Measurements from ENCODE around the gene TET1.
"Not testable (repeated sequence)": the region's sequence is repeated elsewhere in the genome, so short reads cannot be mapped to it uniquely, and the experiment has no call there.

TET1 gene

DNA sequence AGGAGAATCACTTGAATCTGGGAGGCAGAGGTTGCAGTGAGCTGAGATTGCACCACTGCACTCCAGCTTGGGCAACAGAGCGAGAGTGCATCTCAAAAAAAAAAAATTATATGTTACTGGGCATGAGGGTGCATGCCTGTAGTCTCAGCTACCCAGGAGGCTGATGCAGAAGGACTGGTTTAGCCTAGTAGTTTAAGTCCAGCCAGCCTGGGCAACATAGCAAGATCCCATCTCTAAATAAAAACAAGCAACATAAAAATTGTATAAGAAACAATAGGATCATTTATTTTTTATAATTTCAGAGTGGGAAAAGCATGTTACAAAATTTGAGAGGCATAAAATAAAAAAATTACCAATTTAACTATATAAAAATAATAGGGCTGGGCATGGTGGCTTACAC is 145.4 kb downstream of the TET1 start:
- Histone ChIP-seq H3K27ac (ENCODE audit: low read depth, low read length) (no peak overlapping the region), H2AFZ (ENCODE audit: low read length, unreplicated experiment) (no peak overlapping the region), H3K4me1 (ENCODE audit: control insufficient read depth, insufficient read depth, low read length, unreplicated experiment) (no peaks in the 10 kb centered on the region), H3K79me2 (ENCODE audit: control insufficient read depth, insufficient read depth, low read length, unreplicated experiment) (no peaks in the 10 kb centered on the region), H3K36me3 (ENCODE audit: insufficient read depth, low read length) (no peaks in the 10 kb centered on the region), H3K27me3 (ENCODE audit: insufficient read depth, low read length) (no peaks in the 10 kb centered on the region), H3K4me3 (ENCODE audit: low read depth, low read length) (no peak overlapping the region)

DNA sequence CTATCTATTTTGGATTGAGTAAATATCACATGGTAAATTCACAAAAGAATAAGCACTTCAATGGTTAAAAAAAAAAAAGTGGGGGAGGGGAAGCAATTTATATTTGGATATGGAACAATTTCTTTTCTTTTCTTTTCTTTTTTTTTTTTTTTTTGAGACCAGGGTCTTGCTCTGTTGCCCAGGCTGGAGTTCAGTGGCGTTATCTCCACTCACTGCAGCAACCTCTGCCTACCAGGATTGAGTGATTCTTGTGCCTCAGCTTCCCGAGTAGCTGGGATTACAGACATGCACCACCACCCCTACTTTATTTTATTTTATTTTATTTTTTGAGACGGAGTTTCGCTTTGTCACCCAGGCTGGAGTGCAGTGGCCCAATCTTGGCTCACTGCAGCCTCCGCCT is 148.8 kb downstream of the TET1 start:
- H3K36me3 ChIP-seq (ENCODE audit: insufficient read depth, low read length); H3K79me2 ChIP-seq (ENCODE audit: control insufficient read depth, insufficient read depth, low read length, unreplicated experiment); H3K27me3 ChIP-seq (ENCODE audit: insufficient read depth, low read length); H3K4me3 ChIP-seq (ENCODE audit: low read depth, low read length); H2AFZ ChIP-seq (ENCODE audit: low read length, unreplicated experiment); H3K27ac ChIP-seq (ENCODE audit: low read depth, low read length); H3K4me1 ChIP-seq (ENCODE audit: control insufficient read depth, insufficient read depth, low read length, unreplicated experiment): not testable (repeated sequence)

DNA sequence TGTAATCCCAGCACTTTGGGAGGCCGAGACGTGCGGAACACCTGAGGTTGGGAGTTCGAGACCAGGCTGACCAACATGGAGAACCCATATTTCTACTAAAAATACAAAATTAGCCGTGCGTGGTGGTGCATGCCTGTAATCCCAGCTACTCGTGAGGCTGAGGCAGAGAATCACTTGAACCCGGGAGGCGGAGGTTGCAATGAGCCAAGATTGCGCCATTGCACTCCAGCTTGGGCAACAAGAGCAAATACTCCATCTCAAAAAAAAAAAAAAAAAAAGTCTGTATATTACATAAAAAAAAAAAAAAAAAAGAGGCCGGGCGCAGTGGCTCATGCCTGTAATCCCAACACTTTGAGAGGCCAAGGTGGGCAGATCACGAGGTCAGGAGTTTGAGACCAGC is 152.9 kb downstream of the TET1 start:
- not testable (repeated sequence) for H2AFZ ChIP-seq (ENCODE audit: low read length, unreplicated experiment); H3K79me2 ChIP-seq (ENCODE audit: control insufficient read depth, insufficient read depth, low read length, unreplicated experiment); H3K27ac ChIP-seq (ENCODE audit: low read depth, low read length); H3K4me3 ChIP-seq (ENCODE audit: low read depth, low read length); H3K36me3 ChIP-seq (ENCODE audit: insufficient read depth, low read length); H3K4me1 ChIP-seq (ENCODE audit: control insufficient read depth, insufficient read depth, low read length, unreplicated experiment); H3K27me3 ChIP-seq (ENCODE audit: insufficient read depth, low read length)

DNA sequence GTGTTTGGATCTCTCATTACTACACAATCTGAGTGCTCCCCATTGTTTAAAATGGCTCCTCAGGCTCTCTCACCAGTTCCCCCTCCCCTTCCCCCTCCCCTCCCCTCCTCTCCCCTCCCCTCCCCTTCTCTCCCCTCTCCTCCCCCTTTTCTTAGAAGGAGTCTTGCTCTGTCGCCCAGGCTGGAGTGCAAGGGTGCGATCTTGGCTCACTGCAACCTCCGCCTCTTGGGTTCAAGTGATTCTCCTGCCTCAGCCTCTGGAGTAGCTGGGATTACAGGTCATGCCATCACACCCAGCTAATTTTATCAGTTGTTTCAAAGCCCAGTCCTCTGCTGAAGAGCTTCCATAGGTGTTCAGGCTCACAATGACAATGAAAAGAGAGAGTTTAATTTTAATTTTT is 157.3 kb downstream of the TET1 start:
- Histone ChIP-seq H3K4me1 (ENCODE audit: control insufficient read depth, insufficient read depth, low read length, unreplicated experiment) (no peaks in the 10 kb centered on the region), H2AFZ (ENCODE audit: low read length, unreplicated experiment) (no peak overlapping the region), H3K79me2 (ENCODE audit: control insufficient read depth, insufficient read depth, low read length, unreplicated experiment) (peaks cover 14% of the 10 kb centered on the region), H3K27ac (ENCODE audit: low read depth, low read length) (no peak overlapping the region), H3K36me3 (ENCODE audit: insufficient read depth, low read length) (no peaks in the 10 kb centered on the region), H3K4me3 (ENCODE audit: low read depth, low read length) (no peak overlapping the region), H3K27me3 (ENCODE audit: insufficient read depth, low read length) (no peaks in the 10 kb centered on the region)

DNA sequence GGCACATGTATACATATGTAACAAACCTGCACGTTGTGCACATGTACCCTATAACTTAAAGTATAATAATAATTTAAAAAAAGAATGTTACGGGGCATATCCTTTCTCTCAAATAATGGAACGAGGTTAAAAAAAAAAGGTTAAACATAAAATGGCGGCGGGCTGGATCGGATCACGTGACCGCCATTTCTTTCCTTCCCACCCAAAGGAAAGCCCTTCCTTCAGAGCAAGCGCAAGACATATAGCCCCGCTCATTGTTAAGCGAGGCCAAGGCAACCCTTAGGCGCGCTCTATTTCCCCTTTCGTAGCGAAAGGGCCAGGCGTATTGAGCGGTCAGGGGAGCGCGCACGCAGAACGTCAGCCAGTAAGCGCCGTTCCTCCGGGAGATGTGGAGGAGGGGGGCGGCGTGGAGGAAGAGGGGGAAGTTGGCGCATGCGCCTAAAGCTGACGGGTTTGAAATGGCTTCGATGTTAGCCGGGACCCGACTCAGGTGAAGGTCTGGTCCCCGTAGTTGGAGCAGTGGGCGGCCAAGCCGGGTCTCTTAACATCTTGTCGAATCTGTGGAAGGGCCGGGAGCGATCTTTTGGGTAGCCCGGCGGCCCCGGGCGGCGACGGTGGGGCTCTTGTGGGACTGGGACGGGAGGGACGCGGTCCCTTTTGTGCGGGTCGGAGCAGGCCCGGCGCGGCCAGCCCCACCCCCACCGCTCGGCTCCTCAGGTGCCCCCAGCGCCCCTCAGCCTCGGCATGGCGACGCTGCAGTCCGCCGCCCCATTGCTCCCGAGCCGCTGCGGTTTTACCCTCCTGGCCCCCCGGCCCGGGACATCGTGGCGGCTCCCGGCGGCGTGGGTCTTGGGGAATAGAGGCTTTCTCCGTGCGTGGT is 160.9 kb downstream of the TET1 start, which contains the start of gene CCAR1:
TSS of gene CCAR1 (plus strand) at position 447 of the 880 bp plus-strand sequence. CDS start 1,266 bp downstream, outside the sequence.
- H3K4me1 ChIP-seq (ENCODE audit: control insufficient read depth, insufficient read depth, low read length, unreplicated experiment): no peaks in the 10 kb centered on the region
- H3K4me3 ChIP-seq (ENCODE audit: low read depth, low read length): peak within 1 kb of the TSS; percentile 98
- H3K36me3 ChIP-seq (ENCODE audit: insufficient read depth, low read length): peaks cover 15% of the 10 kb centered on the region
- peaks cover 37% of the 10 kb centered on the region for H3K79me2 ChIP-seq (ENCODE audit: control insufficient read depth, insufficient read depth, low read length, unreplicated experiment)
- H2AFZ ChIP-seq (ENCODE audit: low read length, unreplicated experiment): peak within 1 kb of the TSS; percentile 99
- H3K27ac ChIP-seq (ENCODE audit: low read depth, low read length): peak within 1 kb of the TSS; percentile 81
- H3K27me3 ChIP-seq (ENCODE audit: insufficient read depth, low read length): no peaks in the 10 kb centered on the region

DNA sequence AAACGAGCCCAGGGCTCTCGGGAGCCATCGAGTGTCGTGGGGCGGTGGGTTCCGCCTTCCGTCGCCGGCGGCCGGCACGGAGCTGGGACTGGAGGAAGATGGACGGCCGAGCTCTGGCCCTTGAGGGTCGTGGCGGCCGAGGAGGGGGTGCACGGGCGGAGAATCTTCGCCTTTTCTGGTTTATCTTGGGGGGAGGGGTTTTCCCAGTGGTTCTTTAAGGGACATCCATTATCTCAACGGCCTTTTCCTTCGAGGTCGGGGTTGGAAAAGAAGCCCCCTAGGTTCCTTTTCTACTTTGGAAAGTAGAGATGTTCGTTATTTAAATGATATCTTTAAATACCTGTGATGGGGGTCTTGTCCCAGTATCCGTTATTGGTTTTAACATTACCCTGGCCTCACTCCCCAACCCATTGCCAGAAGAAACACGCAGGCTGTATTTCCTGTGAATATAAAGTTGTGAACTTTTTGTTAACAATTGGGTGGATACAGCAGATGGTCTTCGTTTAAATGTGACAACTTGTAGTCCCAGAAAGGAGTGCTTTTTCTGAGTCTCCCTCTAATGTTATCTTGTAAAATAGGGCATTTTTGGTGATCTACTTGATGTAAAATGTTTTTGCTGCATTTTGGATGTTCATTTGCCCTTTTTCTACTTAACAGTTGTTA is 161.7 kb downstream of the TET1 start:
- Histone ChIP-seq H3K79me2 (ENCODE audit: control insufficient read depth, insufficient read depth, low read length, unreplicated experiment) (peaks cover 37% of the 10 kb centered on the region), H2AFZ (ENCODE audit: low read length, unreplicated experiment) (peak overlapping the region; percentile 99), H3K4me3 (ENCODE audit: low read depth, low read length) (peak overlapping the region; percentile 98), H3K36me3 (ENCODE audit: insufficient read depth, low read length) (peaks cover 15% of the 10 kb centered on the region), H3K27ac (ENCODE audit: low read depth, low read length) (peak overlapping the region; percentile 81), H3K27me3 (ENCODE audit: insufficient read depth, low read length) (no peaks in the 10 kb centered on the region), H3K4me1 (ENCODE audit: control insufficient read depth, insufficient read depth, low read length, unreplicated experiment) (no peaks in the 10 kb centered on the region)

DNA sequence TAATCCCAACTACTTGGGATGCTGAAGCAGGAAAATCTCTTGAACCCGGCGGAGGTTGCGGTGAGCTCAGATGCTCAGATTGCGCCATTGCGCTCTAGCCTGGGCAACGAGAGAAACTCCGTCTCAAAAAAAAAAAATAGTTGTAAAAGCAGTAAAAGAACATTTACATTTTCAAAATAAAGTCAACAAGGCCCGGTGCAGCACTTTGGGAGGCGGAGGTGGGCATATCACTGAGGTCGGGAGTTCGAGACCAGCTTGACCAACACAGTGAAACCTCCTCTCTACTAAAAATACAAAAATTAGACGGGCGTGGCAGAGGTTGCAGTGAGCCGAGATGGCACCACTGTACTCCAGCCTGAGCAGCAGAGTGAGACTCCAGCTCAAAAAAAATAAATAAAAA is 164.9 kb downstream of the TET1 start:
- peaks cover 56% of the 10 kb centered on the region for H3K79me2 ChIP-seq (ENCODE audit: control insufficient read depth, insufficient read depth, low read length, unreplicated experiment)
- no peak overlapping the region for H3K4me3 ChIP-seq (ENCODE audit: low read depth, low read length)
- H2AFZ ChIP-seq (ENCODE audit: low read length, unreplicated experiment): no peak overlapping the region
- H3K27me3 ChIP-seq (ENCODE audit: insufficient read depth, low read length): no peaks in the 10 kb centered on the region
- no peaks in the 10 kb centered on the region for H3K4me1 ChIP-seq (ENCODE audit: control insufficient read depth, insufficient read depth, low read length, unreplicated experiment)
- H3K27ac ChIP-seq (ENCODE audit: low read depth, low read length): no peak overlapping the region
- H3K36me3 ChIP-seq (ENCODE audit: insufficient read depth, low read length): peaks cover 29% of the 10 kb centered on the region

DNA sequence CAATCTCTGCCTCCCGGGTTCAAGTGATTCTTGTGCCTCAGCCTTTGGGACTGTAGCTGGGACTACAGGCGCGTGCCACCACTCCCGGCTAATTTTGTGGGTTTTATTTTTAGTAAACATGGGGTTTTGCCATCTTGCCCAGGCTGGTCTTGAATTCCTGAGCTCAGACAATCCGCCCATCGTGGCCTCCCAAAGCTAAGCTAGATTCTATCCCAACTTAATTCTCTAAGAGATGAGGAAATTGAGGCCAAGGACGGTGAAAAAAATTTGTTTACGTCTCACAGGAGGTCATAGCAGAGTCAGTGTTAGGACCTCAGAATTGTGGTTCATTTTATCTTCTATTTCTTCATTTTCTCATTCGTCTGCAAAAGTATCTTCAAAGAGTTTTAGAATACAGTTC is 167.0 kb downstream of the TET1 start:
- peaks cover 43% of the 10 kb centered on the region for H3K36me3 ChIP-seq (ENCODE audit: insufficient read depth, low read length)
- no peak overlapping the region for H2AFZ ChIP-seq (ENCODE audit: low read length, unreplicated experiment)
- peaks cover 58% of the 10 kb centered on the region for H3K79me2 ChIP-seq (ENCODE audit: control insufficient read depth, insufficient read depth, low read length, unreplicated experiment)
- no peaks in the 10 kb centered on the region for H3K4me1 ChIP-seq (ENCODE audit: control insufficient read depth, insufficient read depth, low read length, unreplicated experiment)
- no peaks in the 10 kb centered on the region for H3K27me3 ChIP-seq (ENCODE audit: insufficient read depth, low read length)
- no peak overlapping the region for H3K27ac ChIP-seq (ENCODE audit: low read depth, low read length)
- H3K4me3 ChIP-seq (ENCODE audit: low read depth, low read length): no peak overlapping the region

DNA sequence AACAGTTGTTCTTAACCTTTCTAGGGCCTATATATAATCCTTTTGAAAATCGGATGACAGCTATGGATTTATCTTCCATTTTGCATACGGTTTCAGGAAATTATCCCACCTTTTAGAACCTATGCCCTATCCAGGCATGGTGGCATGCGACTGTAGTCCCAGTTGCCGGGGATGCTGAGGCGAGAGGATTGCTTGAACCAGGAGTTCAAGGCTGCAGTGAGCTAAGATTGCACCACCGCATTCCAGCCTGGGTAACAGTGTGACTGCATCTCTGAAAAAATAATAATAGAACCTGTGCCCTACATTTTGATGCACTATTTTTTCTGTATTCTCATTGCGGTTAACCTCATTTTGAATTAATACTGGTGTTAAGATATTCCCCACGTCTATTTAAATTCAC is 172.5 kb downstream of the TET1 start:
- H3K36me3 ChIP-seq (ENCODE audit: insufficient read depth, low read length): peaks cover 36% of the 10 kb centered on the region
- no peak overlapping the region for H3K4me3 ChIP-seq (ENCODE audit: low read depth, low read length)
- no peak overlapping the region for H3K27ac ChIP-seq (ENCODE audit: low read depth, low read length)
- peaks cover 55% of the 10 kb centered on the region for H3K79me2 ChIP-seq (ENCODE audit: control insufficient read depth, insufficient read depth, low read length, unreplicated experiment)
- no peaks in the 10 kb centered on the region for H3K27me3 ChIP-seq (ENCODE audit: insufficient read depth, low read length)
- H2AFZ ChIP-seq (ENCODE audit: low read length, unreplicated experiment): no peak overlapping the region
- H3K4me1 ChIP-seq (ENCODE audit: control insufficient read depth, insufficient read depth, low read length, unreplicated experiment): no peaks in the 10 kb centered on the region

DNA sequence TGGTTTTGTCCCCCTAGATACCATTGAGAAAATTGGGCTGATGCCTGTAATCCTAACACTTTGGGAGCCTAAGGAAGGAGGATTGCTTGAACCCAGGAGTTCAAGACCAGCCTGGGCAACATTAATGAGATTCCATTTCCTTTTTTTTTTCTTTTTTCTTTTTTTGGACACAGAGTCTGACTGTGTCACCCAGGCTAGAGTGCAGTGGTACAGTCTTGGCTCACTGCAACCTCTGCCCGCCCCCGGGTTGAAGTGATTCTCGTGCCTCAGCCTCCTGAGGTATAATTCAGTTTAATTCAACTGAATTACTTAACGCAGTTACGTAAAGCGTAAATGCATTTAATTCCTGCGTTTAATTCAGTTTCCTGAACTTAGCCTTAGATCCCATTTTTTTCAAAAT is 174.2 kb downstream of the TET1 start:
- no peak overlapping the region for H3K27ac ChIP-seq (ENCODE audit: low read depth, low read length)
- no peak overlapping the region for H3K4me3 ChIP-seq (ENCODE audit: low read depth, low read length)
- peaks cover 48% of the 10 kb centered on the region for H3K79me2 ChIP-seq (ENCODE audit: control insufficient read depth, insufficient read depth, low read length, unreplicated experiment)
- H3K27me3 ChIP-seq (ENCODE audit: insufficient read depth, low read length): no peaks in the 10 kb centered on the region
- H3K4me1 ChIP-seq (ENCODE audit: control insufficient read depth, insufficient read depth, low read length, unreplicated experiment): no peaks in the 10 kb centered on the region
- no peak overlapping the region for H2AFZ ChIP-seq (ENCODE audit: low read length, unreplicated experiment)
- peaks cover 33% of the 10 kb centered on the region for H3K36me3 ChIP-seq (ENCODE audit: insufficient read depth, low read length)

DNA sequence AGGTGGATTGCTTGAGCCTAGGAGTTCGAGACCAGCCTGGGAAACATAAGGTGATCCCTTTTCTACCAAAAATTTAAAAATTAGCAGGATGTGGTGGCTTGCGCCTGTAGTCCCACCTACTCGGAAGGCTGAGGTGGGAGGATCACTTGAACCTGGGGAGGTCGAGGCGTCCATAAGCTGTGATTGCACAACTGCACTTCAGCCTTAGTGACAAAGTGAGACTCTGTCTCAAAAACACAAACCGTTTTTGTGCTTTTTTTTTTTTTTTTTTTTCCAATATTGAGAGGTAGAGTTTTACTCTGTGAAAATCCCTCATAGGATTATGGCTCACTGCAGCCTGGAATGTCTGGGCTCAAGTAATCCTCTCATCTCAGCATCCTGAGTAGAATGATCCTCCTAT is 175.0 kb downstream of the TET1 start:
- Histone ChIP-seq H3K27ac (ENCODE audit: low read depth, low read length) (no peak overlapping the region), H3K4me1 (ENCODE audit: control insufficient read depth, insufficient read depth, low read length, unreplicated experiment) (no peaks in the 10 kb centered on the region), H3K27me3 (ENCODE audit: insufficient read depth, low read length) (no peaks in the 10 kb centered on the region), H2AFZ (ENCODE audit: low read length, unreplicated experiment) (no peak overlapping the region), H3K79me2 (ENCODE audit: control insufficient read depth, insufficient read depth, low read length, unreplicated experiment) (peaks cover 45% of the 10 kb centered on the region), H3K36me3 (ENCODE audit: insufficient read depth, low read length) (peaks cover 40% of the 10 kb centered on the region), H3K4me3 (ENCODE audit: low read depth, low read length) (no peak overlapping the region)
